ENCODE results near the gene CFAP100. TPM values are rescaled to one million over a fixed set of nuclear protein-coding genes. Genes with fewer than 3 reads are reported as not detected.

The CFAP100 gene
- total RNA-seq, 1 experiment from 2014 or later: not detected

DNA sequence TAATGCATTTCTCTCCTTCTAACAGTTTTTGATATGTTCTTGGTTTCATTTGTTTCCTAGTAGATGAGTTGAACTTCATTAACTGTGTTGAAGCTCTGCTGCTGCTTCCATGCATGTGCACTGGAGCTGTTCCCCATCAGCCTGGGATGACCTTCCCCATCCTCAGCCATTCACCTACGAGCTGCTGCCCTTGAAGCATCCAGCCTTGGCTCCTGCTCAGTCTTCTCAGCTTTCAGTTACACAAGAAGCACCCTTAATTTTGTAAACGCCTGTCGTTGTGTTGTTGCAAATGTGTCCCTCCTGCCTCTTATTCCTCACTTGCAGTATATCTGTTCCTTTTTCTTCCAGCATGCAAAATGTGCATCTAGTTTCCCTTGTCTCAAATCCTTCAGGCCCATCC, 89.4 kb downstream of the CFAP100 start:
- ChIA-PET RAD21 (ENCODE audit: low non-redundant PET in 1 of 2, low total read pairs in 2 of 2, uncharacterized antibody in 2 of 2, unreplicated experiment in 2 of 2) (no interaction called here), POLR2A (no interaction called here), CTCF (no interaction called here)
- no TSS peak for BruUV-seq (replicated peaks)
- H4K20me1 ChIP-seq (ENCODE audit: insufficient read depth): no peaks in the 10 kb centered on the region
- H3K9me2 ChIP-seq (ENCODE audit: insufficient read depth): no peaks in the 10 kb centered on the region
- peaks cover 0 to 4% of the 10 kb centered on the region in 2 experiments; a peak in 1 of 4 replicates for H3K4me1 ChIP-seq (ENCODE audit: control insufficient read depth in 1 of 2, insufficient read depth in 2 of 2, low read length in 2 of 2)
- no peak for ATAC-seq
- no peak overlapping the region for H3K9ac ChIP-seq (ENCODE audit: low read length)
- no peaks in the 10 kb centered on the region for H3K9me3 ChIP-seq (ENCODE audit: control insufficient read depth in 1 of 2, insufficient read depth in 1 of 2, low read depth in 1 of 2, low read length in 2 of 2)
- intact Hi-C loops (cut with micrococcal nuclease): no loop called here
- DNase-seq (ENCODE audit: low read depth, low spot score): no peak
- no peak overlapping the region for H3K4me3 ChIP-seq (replicated peaks in 1 of 2; ENCODE audit: low read depth in 1 of 2, low read length in 2 of 2)
- no peaks in the 10 kb centered on the region for H3K36me3 ChIP-seq (ENCODE audit: control insufficient read depth in 1 of 2, insufficient read depth in 2 of 2, low read length in 2 of 2)
- TF ChIP-seq EZH2 (IDR thresholded peaks at IDR 0.05) (no peak), POLR2AphosphoS5 (IDR thresholded peaks at IDR 0.05; ENCODE audit: low read depth, low read length) (no peak), FOSL1 (IDR thresholded peaks at IDR 0.05; ENCODE audit: low read depth) (no peak), SRF (IDR thresholded peaks at IDR 0.05; ENCODE audit: low read depth) (no peak), JUND (IDR thresholded peaks at IDR 0.05) (no peak), RAD21 (IDR thresholded peaks at IDR 0.05; ENCODE audit: low read depth) (no peak), SIN3A (IDR thresholded peaks at IDR 0.05; ENCODE audit: low read depth) (no peak), ZNF274 (IDR thresholded peaks at IDR 0.05; ENCODE audit: low read depth, low read length) (no peak), EZH2phosphoT487 (IDR thresholded peaks at IDR 0.05; ENCODE audit: borderline replicate concordance) (no peak), CEBPB (IDR thresholded peaks at IDR 0.05; ENCODE audit: low read depth) (no peak), YY1 (IDR thresholded peaks at IDR 0.05; ENCODE audit: extremely low read depth, insufficient replicate concordance, low read depth, low read length) (no peak)
- TF ChIP-seq, protein P1, sequence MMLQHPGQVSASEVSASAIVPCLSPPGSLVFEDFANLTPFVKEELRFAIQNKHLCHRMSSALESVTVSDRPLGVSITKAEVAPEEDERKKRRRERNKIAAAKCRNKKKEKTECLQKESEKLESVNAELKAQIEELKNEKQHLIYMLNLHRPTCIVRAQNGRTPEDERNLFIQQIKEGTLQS (IDR thresholded peaks at IDR 0.05): no peak
- TF ChIP-seq, protein P2, sequence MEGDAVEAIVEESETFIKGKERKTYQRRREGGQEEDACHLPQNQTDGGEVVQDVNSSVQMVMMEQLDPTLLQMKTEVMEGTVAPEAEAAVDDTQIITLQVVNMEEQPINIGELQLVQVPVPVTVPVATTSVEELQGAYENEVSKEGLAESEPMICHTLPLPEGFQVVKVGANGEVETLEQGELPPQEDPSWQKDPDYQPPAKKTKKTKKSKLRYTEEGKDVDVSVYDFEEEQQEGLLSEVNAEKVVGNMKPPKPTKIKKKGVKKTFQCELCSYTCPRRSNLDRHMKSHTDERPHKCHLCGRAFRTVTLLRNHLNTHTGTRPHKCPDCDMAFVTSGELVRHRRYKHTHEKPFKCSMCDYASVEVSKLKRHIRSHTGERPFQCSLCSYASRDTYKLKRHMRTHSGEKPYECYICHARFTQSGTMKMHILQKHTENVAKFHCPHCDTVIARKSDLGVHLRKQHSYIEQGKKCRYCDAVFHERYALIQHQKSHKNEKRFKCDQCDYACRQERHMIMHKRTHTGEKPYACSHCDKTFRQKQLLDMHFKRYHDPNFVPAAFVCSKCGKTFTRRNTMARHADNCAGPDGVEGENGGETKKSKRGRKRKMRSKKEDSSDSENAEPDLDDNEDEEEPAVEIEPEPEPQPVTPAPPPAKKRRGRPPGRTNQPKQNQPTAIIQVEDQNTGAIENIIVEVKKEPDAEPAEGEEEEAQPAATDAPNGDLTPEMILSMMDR (IDR thresholded peaks at IDR 0.05 in 2 of 3, conservative IDR thresholded peaks at IDR 0.05 in 1 of 3; ENCODE audit: borderline replicate concordance in 1 of 3, insufficient read depth in 1 of 3, low read depth in 2 of 3, low read length in 2 of 3): no peak
- TF ChIP-seq, protein P3, sequence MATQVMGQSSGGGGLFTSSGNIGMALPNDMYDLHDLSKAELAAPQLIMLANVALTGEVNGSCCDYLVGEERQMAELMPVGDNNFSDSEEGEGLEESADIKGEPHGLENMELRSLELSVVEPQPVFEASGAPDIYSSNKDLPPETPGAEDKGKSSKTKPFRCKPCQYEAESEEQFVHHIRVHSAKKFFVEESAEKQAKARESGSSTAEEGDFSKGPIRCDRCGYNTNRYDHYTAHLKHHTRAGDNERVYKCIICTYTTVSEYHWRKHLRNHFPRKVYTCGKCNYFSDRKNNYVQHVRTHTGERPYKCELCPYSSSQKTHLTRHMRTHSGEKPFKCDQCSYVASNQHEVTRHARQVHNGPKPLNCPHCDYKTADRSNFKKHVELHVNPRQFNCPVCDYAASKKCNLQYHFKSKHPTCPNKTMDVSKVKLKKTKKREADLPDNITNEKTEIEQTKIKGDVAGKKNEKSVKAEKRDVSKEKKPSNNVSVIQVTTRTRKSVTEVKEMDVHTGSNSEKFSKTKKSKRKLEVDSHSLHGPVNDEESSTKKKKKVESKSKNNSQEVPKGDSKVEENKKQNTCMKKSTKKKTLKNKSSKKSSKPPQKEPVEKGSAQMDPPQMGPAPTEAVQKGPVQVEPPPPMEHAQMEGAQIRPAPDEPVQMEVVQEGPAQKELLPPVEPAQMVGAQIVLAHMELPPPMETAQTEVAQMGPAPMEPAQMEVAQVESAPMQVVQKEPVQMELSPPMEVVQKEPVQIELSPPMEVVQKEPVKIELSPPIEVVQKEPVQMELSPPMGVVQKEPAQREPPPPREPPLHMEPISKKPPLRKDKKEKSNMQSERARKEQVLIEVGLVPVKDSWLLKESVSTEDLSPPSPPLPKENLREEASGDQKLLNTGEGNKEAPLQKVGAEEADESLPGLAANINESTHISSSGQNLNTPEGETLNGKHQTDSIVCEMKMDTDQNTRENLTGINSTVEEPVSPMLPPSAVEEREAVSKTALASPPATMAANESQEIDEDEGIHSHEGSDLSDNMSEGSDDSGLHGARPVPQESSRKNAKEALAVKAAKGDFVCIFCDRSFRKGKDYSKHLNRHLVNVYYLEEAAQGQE (IDR thresholded peaks at IDR 0.05; ENCODE audit: low read depth): no peak
- H3K4me2 ChIP-seq (ENCODE audit: low read length): no peak overlapping the region
- no peak overlapping the region for H2AFZ ChIP-seq (ENCODE audit: low read depth, low read length, poor library complexity, severe bottlenecking)
- H3K79me2 ChIP-seq (ENCODE audit: insufficient read depth, low read length): no peaks in the 10 kb centered on the region
- H3K27ac ChIP-seq (ENCODE audit: low read depth, low read length): no peak overlapping the region
- no peaks in the 10 kb centered on the region for H3K27me3 ChIP-seq (ENCODE audit: insufficient read depth, low read length)
